K562 (cell line): ENCODE results near the gene OSBPL7. TPM values are rescaled to one million over a fixed set of nuclear protein-coding genes. Genes with fewer than 3 reads are reported as not detected.
A peak's percentile ranks its signal among the peaks of the same experiment; 100 is the strongest.

Experiments used
- ATAC-seq: fragments of 200-7000 bp; cut with Tn5 transposase; 3 replicates; pipeline ENCODE4 v1.9.1; 2020; ENCODE audit warnings: moderate library complexity
- BruUV-seq: library from RNA; stranded (reverse); fragments of 400-500 nt; replicated peaks from 2 replicates; lab custom pipeline; 2021; lab: Mats Ljungman, UMichigan
- CTCF ChIA-PET: fragments of 300-600 bp; formaldehyde crosslinking; extraction: SDS; loops from one replicate; lab custom pipeline; 2021; ENCODE audit warnings: low intra/inter-chr PET ratio; lab: Yijun Ruan, JAX
- POLR2A ChIA-PET: fragments of 300-600, 350-650 bp; sonication (Branson Sonifier 250); formaldehyde crosslinking; extraction: SDS; loops from one replicate; lab custom pipeline; 2021; ENCODE audit warnings: antibody characterized with exemption, inconsistent platforms; lab: Yijun Ruan, JAX
- DNase-seq, 4 experiments: peaks; one replicate each; pipeline versions ENCODE4 v3.0.0 to v3.0.0-alpha.2; 2011 to 2018; ENCODE audit warnings: low spot score in 3 of 4, mixed read lengths in 3 of 4; ENCODE audit errors: extremely low read depth in 1 of 4
- FAIRE-seq: peaks from 2 replicates; lab custom pipeline; 2011; peaks lifted over from hg19 to GRCh38; lab: Jason Lieb, UNC
- H2AFZ ChIP-seq: 2 replicates; pipeline ENCODE4 v1.6.0; 2011; ENCODE audit warnings: low read depth, low read length, control low read depth, inconsistent platforms
- H3K27ac ChIP-seq: fragments of 200-600 bp; 3 replicates; pipeline ENCODE4 v1.8.0; 2011; ENCODE audit warnings: low read depth, mild to moderate bottlenecking, control low read depth, inconsistent platforms, low read length, moderate library complexity, mixed read lengths; ENCODE audit errors: extremely low read depth
- H3K27me3 ChIP-seq, 2 experiments: fragments of 300-600 bp in 1 of 2; 2 replicates in 1 of 2; 3 replicates in 1 of 2; pipeline versions ENCODE4 v1.6.0 to v1.8.0; 2011; ENCODE audit warnings: inconsistent platforms in 2 of 2, low read length in 2 of 2, mild to moderate bottlenecking in 1 of 2, mixed read lengths in 1 of 2, moderate library complexity in 1 of 2; ENCODE audit not compliant: control insufficient read depth in 2 of 2, insufficient read depth in 2 of 2
- H3K36me3 ChIP-seq: fragments of 300-600 bp; 3 replicates; pipeline ENCODE4 v1.8.0; 2011; ENCODE audit warnings: mild to moderate bottlenecking, low read length, inconsistent platforms; ENCODE audit not compliant: control insufficient read depth, insufficient read depth
- H3K4me1 ChIP-seq, 2 experiments: fragments of 200-600 bp in 1 of 2; replicated peaks in 1 of 2; 2 replicates in 1 of 2; 3 replicates in 1 of 2; pipeline versions ENCODE4 v1.5.1 to v1.8.0; 2011; ENCODE audit warnings: inconsistent platforms in 2 of 2, low read length in 2 of 2, mild to moderate bottlenecking in 1 of 2, mixed read lengths in 1 of 2, moderate library complexity in 1 of 2; ENCODE audit not compliant: control insufficient read depth in 2 of 2, insufficient read depth in 2 of 2
- H3K4me2 ChIP-seq: 2 replicates; pipeline ENCODE4 v1.6.1; 2011; ENCODE audit warnings: low read length, control low read depth, inconsistent platforms, mixed read lengths; ENCODE audit not compliant: insufficient read depth
- H3K4me3 ChIP-seq: fragments of 200-600 bp; sonication (generic), shearing (Covaris generic); 2 replicates; pipeline ENCODE4 v1.5.1; 2016; ENCODE audit warnings: control low read depth, inconsistent platforms
- H3K79me2 ChIP-seq: fragments of 200-600 bp; 3 replicates; pipeline ENCODE4 v1.8.0; 2011; ENCODE audit warnings: low read length, inconsistent platforms; ENCODE audit not compliant: control insufficient read depth, insufficient read depth
- H3K9ac ChIP-seq, 2 experiments: 2 replicates each; pipeline versions ENCODE4 v1.6.0 to v1.6.1; 2011; ENCODE audit warnings: low read depth in 2 of 2, low read length in 2 of 2, control low read depth in 1 of 2, inconsistent platforms in 1 of 2, mild to moderate bottlenecking in 1 of 2, mixed read lengths in 1 of 2; ENCODE audit not compliant: insufficient read depth in 1 of 2
- H3K9me1 ChIP-seq: one replicate; pipeline ENCODE4 v1.6.0; 2011; ENCODE audit warnings: inconsistent platforms, mild to moderate bottlenecking, low read length, moderate library complexity; ENCODE audit not compliant: control insufficient read depth, insufficient read depth
- H3K9me3 ChIP-seq: replicated peaks from 2 replicates; pipeline ENCODE4 v1.5.1; 2011; ENCODE audit warnings: low read depth, low read length, inconsistent platforms; ENCODE audit not compliant: control insufficient read depth, insufficient read depth
- H4K20me1 ChIP-seq: replicated peaks from 2 replicates; pipeline ENCODE4 v1.6.1; 2011; ENCODE audit warnings: low read length, inconsistent platforms, mixed read lengths; ENCODE audit not compliant: control insufficient read depth, insufficient read depth
- ETS2 ChIP-seq: IDR thresholded peaks from 2 replicates; pipeline ENCODE4 v1.6.1; 2016; ENCODE audit warnings: borderline replicate concordance, missing genetic modification characterization, mild to moderate bottlenecking, moderate library complexity, missing compliant biosample characterization; ENCODE audit not compliant: poor library complexity, severe bottlenecking
- HES1 ChIP-seq: fragments of 450-650 bp; IDR thresholded peaks from 2 replicates; pipeline ENCODE4 v1.6.1; 2016; ENCODE audit warnings: low read depth, mild to moderate bottlenecking, moderate library complexity
- HMBOX1 ChIP-seq: sonication (generic); IDR thresholded peaks from 2 replicates; pipeline ENCODE4 v1.6.1; 2016
- IRF1 ChIP-seq: sonication (generic); formaldehyde crosslinking; IDR thresholded peaks from 2 replicates; pipeline ENCODE4 v1.8.0; 2022; ENCODE audit warnings: missing genetic modification reagents, mild to moderate bottlenecking, borderline replicate concordance
- MBD1 ChIP-seq: fragments of 250-450 bp; sonication (Bioruptor Pico); IDR thresholded peaks from 2 replicates; pipeline ENCODE4 v1.8.0; 2022; ENCODE audit warnings: inconsistent platforms
- MEF2A ChIP-seq: IDR thresholded peaks from 2 replicates; pipeline ENCODE4 v1.6.1; 2011; ENCODE audit warnings: low read depth, mild to moderate bottlenecking, low read length, moderate library complexity; ENCODE audit not compliant: control insufficient read depth
- MYNN ChIP-seq, 2 experiments: sonication (generic); formaldehyde crosslinking in 1 of 2; IDR thresholded peaks; 2 replicates each; pipeline versions ENCODE4 v1.5.0 to v1.6.1; 2016 to 2020; ENCODE audit warnings: antibody characterized with exemption in 1 of 2, missing genetic modification reagents in 1 of 2
- NCOA1 ChIP-seq: fragments of 450-650 bp; IDR thresholded peaks from 2 replicates; pipeline ENCODE4 v1.6.1; 2016; ENCODE audit warnings: low read depth
- POLR2H ChIP-seq: IDR thresholded peaks from 2 replicates; pipeline ENCODE4 v1.6.1; 2016; ENCODE audit warnings: missing genetic modification characterization, low read depth, mild to moderate bottlenecking, control low read depth, missing compliant biosample characterization, moderate library complexity
- TAF1 ChIP-seq: IDR thresholded peaks from 2 replicates; pipeline ENCODE4 v1.6.1; 2011; ENCODE audit warnings: mild to moderate bottlenecking, low read length, moderate library complexity; ENCODE audit not compliant: insufficient read depth, control insufficient read depth, severe bottlenecking; ENCODE audit errors: extremely low read depth
- TBP ChIP-seq: optimal IDR thresholded peaks from 2 replicates; pipeline ENCODE3; 2011; ENCODE audit warnings: low read depth, low read length, improper control_type of control experiment
- USF1 ChIP-seq: sonication (generic); formaldehyde crosslinking; IDR thresholded peaks from 2 replicates; pipeline ENCODE4 v1.9.0; 2022; ENCODE audit warnings: mild to moderate bottlenecking, missing genetic modification reagents
- ZNF239 ChIP-seq: fragments of 250-450 bp; sonication (Bioruptor Pico); IDR thresholded peaks from 2 replicates; pipeline ENCODE4 v1.4.0; 2020; ENCODE audit warnings: mild to moderate bottlenecking
- ZNF24 ChIP-seq: fragments of 450-650 bp; IDR thresholded peaks from 2 replicates; pipeline ENCODE4 v1.6.1; 2016
- ZNF398 ChIP-seq: fragments of 250-450 bp; sonication (Bioruptor Pico); IDR thresholded peaks from 2 replicates; pipeline ENCODE4 v1.8.0; 2021; ENCODE audit warnings: moderate library complexity, mild to moderate bottlenecking, inconsistent platforms
- WGBS: fragments of 100-300 bp; shearing (Covaris generic); methylation state at CpG from one replicate; pipeline ENCODE4 v1.1.6; 2016; ENCODE audit warnings: low coverage, mixed read lengths; ENCODE audit not compliant: insufficient coverage; ENCODE audit errors: missing lambda C conversion rate; 5-methylcytosine and 5-hydroxymethylcytosine counted together
- in situ Hi-C: fragments of 300-500 bp; cut with MboI; formaldehyde crosslinking; loops from 4 replicates; pipeline ENCODE4 v1.15.0; 2018; ENCODE audit warnings: inconsistent platforms, mixed read lengths
- intact Hi-C: fragments of 100-400 bp; cut with micrococcal nuclease; formaldehyde crosslinking; loops from 2 replicates; pipeline ENCODE4 v1.14.2; 2022
- polyA plus RNA-seq, 8 experiments: library from polyadenylated mRNA; depleted of rRNA in 4 of 8; stranded (reverse) in 5 of 8; unstranded in 3 of 8; fragments of >200 nt; fragmentation: Nextera tagmentation in 2 of 8; fragmentation: Illumina TruSeq in 1 of 8; extraction: Ambion mirVana in 2 of 8; extraction: Trizol in 1 of 8; gene quantifications; 2 replicates each; pipeline versions ENCODE4 v1.2.1 to v1.2.3, GENCODE V29; 2011 to 2014; ENCODE audit warnings: inconsistent platforms in 1 of 8, missing spikeins in 1 of 8
- total RNA-seq, 7 experiments: library from RNA; depleted of rRNA in 6 of 7; stranded (reverse); fragments of >200 nt in 6 of 7; fragmentation: Illumina TruSeq in 2 of 7; extraction: Trizol in 2 of 7; gene quantifications; 2 replicates each; pipeline versions ENCODE4 v1.2.1 to v1.2.3, GENCODE V29; 2011 to 2021; ENCODE audit warnings: low replicate concordance in 1 of 7

OSBPL7 gene
- total and polyA plus RNA-seq, 9 of the 15 experiments (the other 6 are each of a cell fraction or from before 2014, with no cell fraction given): 0.32 to 11.9 (median 5.8) TPM

- FAIRE-seq (peak; percentile 35), DNase-seq (no peak), ATAC-seq (peak; percentile 2; the same call in 1 of the 3 replicates)
- intact Hi-C loops (no loop called here), in situ Hi-C loops (no loop called here)
- POLR2A ChIA-PET: interaction anchor here (0.6 to 2.2 kb wide), 10 partner anchors 9 to 133 kb away, joined by 3 to 10 read pairs (median 3); partner anchors contain the start of gene SP2
- H2AFZ ChIP-seq: peak overlapping the region; percentile 69
- H4K20me1 ChIP-seq: no peaks in the 10 kb centered on the region
- peak overlapping the region; percentile 67 to 92 for H3K9ac ChIP-seq
- TF ChIP-seq TAF1 (no peak), ETS2 (tag) (no peak), TBP (no peak), IRF1 (CRISPR knock-in tag) (no peak), MYNN (IDR thresholded peaks at IDR 0.05) (no peak), MYNN (CRISPR knock-in tag; IDR thresholded peaks at IDR 0.05) (no peak), MBD1 (CRISPR knock-in tag) (no peak), NCOA1 (no peak), HMBOX1 (no peak), ZNF398 (CRISPR knock-in tag) (no peak), HES1 (no peak), MEF2A (no peak), ZNF239 (CRISPR knock-in tag) (no peak), USF1 (CRISPR knock-in tag) (no peak), ZNF24 (no peak), POLR2H (tag) (no peak)
- peak overlapping the region; percentile 25; the same call in 1 of the 3 replicates for H3K27ac ChIP-seq
- H3K36me3 ChIP-seq: no peaks in the 10 kb centered on the region; the same call in 2 of the 3 replicates
- H3K27me3 ChIP-seq: peaks cover 0 to 2% of the 10 kb centered on the region in 2 experiments; a peak in 1 of 5 replicates
- CTCF ChIA-PET: interaction anchor here (1.6 kb wide), 1 partner anchor 40 kb away, joined by 11 read pairs; no protein-coding TSS in a partner anchor
- H3K9me1 ChIP-seq: no peaks in the 10 kb centered on the region
- peaks cover 18% of the 10 kb centered on the region for H3K79me2 ChIP-seq
- no peaks in the 10 kb centered on the region for H3K9me3 ChIP-seq
- WGBS: 51% methylated on average over 9 of the region's 9 CpGs
- BruUV-seq: no TSS peak
- H3K4me3 ChIP-seq: peak overlapping the region; percentile 43
- peak overlapping the region; percentile 86 for H3K4me2 ChIP-seq
- peaks cover 33 to 45% of the 10 kb centered on the region in 2 experiments; a peak in 4 of 5 replicates for H3K4me1 ChIP-seq
Measured at GRCh38 chr17:47850373-47850691, 28.7 kb upstream of the OSBPL7 start.
